GM18526 (cell line): ENCODE data around the gene EIF3I.

ENCODE experiments used
- POLR2A ChIP-seq: IDR thresholded peaks from 3 replicates; pipeline ENCODE4 v1.6.1; 2011; ENCODE audit not compliant: insufficient read length; ENCODE audit errors: extremely low read depth

The EIF3I gene

GRCh38 chr1:32242341-32242851, 20.2 kb downstream of the EIF3I start:
- no peak for TF ChIP-seq POLR2A

GRCh38 chr1:32246888-32247273, 24.7 kb downstream of the EIF3I start, which contains the start of gene FAM167B:
TSS of gene FAM167B (plus strand) at chr1:32247222. CDS start at chr1:32247422, 200 bp downstream.
- no peak for TF ChIP-seq POLR2A

GRCh38 chr1:32247452-32247851, 25.2 kb downstream of the EIF3I start:
- no peak for TF ChIP-seq POLR2A

- peak; percentile 23 for TF ChIP-seq POLR2A
These were observed 26.0 kb downstream of the EIF3I start for GRCh38 chr1:32247983-32248889.

GRCh38 chr1:32249831-32250525, 27.8 kb downstream of the EIF3I start:
- TF ChIP-seq POLR2A, result peak; percentile 53

- peak; percentile 78 for TF ChIP-seq POLR2A
These were observed 28.9 kb downstream of the EIF3I start, which contains the start of gene LCK for GRCh38 chr1:32250893-32251716. TSS of gene LCK (plus strand) at chr1:32251265. CDS start at chr1:32274330, 23,065 bp downstream.

- peak; percentile 17 for TF ChIP-seq POLR2A
These were observed 33.2 kb downstream of the EIF3I start for GRCh38 chr1:32255072-32256071.

- TF ChIP-seq POLR2A, result no peak
These were observed 34.4 kb downstream of the EIF3I start for GRCh38 chr1:32256473-32257226.

- no peak for TF ChIP-seq POLR2A
These were observed 35.0 kb downstream of the EIF3I start for GRCh38 chr1:32257227-32257508.

GRCh38 chr1:32263744-32264143, 41.5 kb downstream of the EIF3I start:
- no peak for TF ChIP-seq POLR2A

- TF ChIP-seq POLR2A, result no peak
These were observed 43.6 kb downstream of the EIF3I start for GRCh38 chr1:32265846-32266245.

- TF ChIP-seq POLR2A, result no peak
These were observed 44.8 kb downstream of the EIF3I start for GRCh38 chr1:32266921-32267591.

- TF ChIP-seq POLR2A, result no peak
These were observed 47.5 kb downstream of the EIF3I start for GRCh38 chr1:32269744-32270143.
